ENCODE results near the gene ORAI2. TPM values are rescaled to one million over a fixed set of nuclear protein-coding genes. Genes with fewer than 3 reads are reported as not detected.

ORAI2 gene
- total and polyA plus RNA-seq, 2 donors (not counting 1 experiment from before 2014, with no cell fraction given), result 20.3 to 26.6 TPM

DNA sequence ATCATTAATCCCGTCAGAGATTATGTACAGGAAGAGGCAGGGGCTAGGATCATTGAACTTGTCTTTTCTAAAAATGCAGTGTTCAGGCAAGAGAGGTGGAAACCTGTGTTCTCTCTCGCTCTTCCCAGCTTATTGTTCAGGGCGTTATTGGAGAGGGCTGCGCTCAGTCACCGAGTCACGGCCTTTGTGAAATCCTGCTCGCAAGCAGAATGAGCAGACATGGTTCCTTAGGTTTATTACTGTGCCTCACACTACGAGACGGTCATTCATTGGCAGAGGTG lies 37.8 kb upstream of the ORAI2 start:
- Histone ChIP-seq H3K9me3 (ENCODE audit: control insufficient read depth, insufficient read depth, low read depth, low read length) (no peaks in the 10 kb centered on the region), H3K4me3 (replicated peaks in 1 of 4; ENCODE audit: control extremely low read depth in 1 of 4, insufficient read depth in 1 of 4, low read depth in 3 of 4, low read length in 4 of 4) (peak overlapping the region; percentile 92 to 99 (median 95)), H2AFZ (ENCODE audit: low read length) (peak overlapping the region; percentile 61), H3K27me3 (ENCODE audit: control insufficient read depth, insufficient read depth, low read length) (no peaks in the 10 kb centered on the region), H3K79me2 (ENCODE audit: control insufficient read depth, insufficient read depth, low read length) (peaks cover 13% of the 10 kb centered on the region), H3K27ac (ENCODE audit: insufficient read depth, low read length) (peak overlapping the region; percentile 84), H3K4me2 (ENCODE audit: extremely low read depth, insufficient read depth, low read length) (peak overlapping the region; percentile 82), H3K9ac (ENCODE audit: insufficient read depth, low read length) (peak overlapping the region; percentile 87), H3K4me1 (ENCODE audit: control insufficient read depth, extremely low read depth, insufficient read depth, low read length) (peaks cover 3% of the 10 kb centered on the region), H3K36me3 (ENCODE audit: control insufficient read depth, insufficient read depth, low read length) (peaks cover 10% of the 10 kb centered on the region), H4K20me1 (ENCODE audit: control insufficient read depth, extremely low read depth, insufficient read depth, low read length) (no peaks in the 10 kb centered on the region)
- no peak for DNase-seq (ENCODE audit: low read depth in 2 of 2)
- TF ChIP-seq EZH2 (IDR thresholded peaks at IDR 0.05; ENCODE audit: low read length, missing control alignments), result no peak
- TF ChIP-seq, protein P1, sequence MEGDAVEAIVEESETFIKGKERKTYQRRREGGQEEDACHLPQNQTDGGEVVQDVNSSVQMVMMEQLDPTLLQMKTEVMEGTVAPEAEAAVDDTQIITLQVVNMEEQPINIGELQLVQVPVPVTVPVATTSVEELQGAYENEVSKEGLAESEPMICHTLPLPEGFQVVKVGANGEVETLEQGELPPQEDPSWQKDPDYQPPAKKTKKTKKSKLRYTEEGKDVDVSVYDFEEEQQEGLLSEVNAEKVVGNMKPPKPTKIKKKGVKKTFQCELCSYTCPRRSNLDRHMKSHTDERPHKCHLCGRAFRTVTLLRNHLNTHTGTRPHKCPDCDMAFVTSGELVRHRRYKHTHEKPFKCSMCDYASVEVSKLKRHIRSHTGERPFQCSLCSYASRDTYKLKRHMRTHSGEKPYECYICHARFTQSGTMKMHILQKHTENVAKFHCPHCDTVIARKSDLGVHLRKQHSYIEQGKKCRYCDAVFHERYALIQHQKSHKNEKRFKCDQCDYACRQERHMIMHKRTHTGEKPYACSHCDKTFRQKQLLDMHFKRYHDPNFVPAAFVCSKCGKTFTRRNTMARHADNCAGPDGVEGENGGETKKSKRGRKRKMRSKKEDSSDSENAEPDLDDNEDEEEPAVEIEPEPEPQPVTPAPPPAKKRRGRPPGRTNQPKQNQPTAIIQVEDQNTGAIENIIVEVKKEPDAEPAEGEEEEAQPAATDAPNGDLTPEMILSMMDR (conservative IDR thresholded peaks at IDR 0.05 in 1 of 2, IDR thresholded peaks at IDR 0.05 in 1 of 2; ENCODE audit: low read depth in 1 of 2, low read length in 2 of 2), result no peak

DNA sequence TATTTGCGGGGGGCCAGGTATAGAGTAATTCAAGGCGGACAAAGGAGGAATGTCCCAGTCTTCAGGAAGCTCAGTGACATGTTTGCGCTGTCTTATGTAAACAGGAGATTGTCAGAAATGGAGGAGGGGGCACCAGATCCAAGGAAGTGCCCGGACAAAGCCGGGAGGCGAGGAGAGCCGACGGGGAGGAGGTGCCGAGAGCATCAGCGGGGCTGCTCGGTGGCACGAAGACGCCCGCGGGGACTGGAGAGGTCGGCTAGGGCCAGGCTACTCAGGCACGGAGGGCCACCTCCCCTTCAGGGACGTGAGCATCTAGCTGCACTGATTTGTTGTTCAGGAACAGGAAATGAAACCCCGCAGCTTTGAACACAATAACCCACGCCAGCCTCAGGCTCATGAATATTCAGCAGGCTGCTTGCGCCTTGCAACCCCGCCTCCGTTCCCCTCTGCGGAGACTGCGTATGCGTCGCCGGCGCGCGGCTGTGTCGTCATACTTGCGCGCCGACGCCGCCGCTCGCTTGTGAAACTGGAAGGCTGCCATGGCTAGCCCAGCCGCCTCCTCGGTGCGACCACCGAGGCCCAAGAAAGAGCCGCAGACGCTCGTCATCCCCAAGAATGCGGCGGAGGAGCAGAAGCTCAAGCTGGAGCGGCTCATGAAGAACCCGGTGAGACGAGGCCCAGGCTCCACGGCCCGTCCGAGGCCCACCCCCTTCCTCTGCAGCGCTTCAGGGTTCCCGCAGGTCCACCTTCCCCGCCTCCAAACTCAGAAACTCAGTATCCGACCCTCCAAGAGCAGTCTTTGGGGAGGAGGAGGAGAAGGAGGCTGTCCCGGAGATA lies 37.3 kb upstream of the ORAI2 start, which contains the start of gene PRKRIP1:
Gene PRKRIP1, plus strand, starts transcription at position 491 of the 837 bp plus-strand sequence. Its CDS starts 49 bp downstream, at position 540.
- Histone ChIP-seq H3K79me2 (ENCODE audit: control insufficient read depth, insufficient read depth, low read length) (peaks cover 13% of the 10 kb centered on the region), H3K4me3 (replicated peaks in 1 of 4; ENCODE audit: control extremely low read depth in 1 of 4, insufficient read depth in 1 of 4, low read depth in 3 of 4, low read length in 4 of 4) (peak within 1 kb of the TSS; percentile 92 to 99 (median 95)), H3K27ac (ENCODE audit: insufficient read depth, low read length) (peak within 1 kb of the TSS; percentile 84), H2AFZ (ENCODE audit: low read length) (peak within 1 kb of the TSS; percentile 81), H4K20me1 (ENCODE audit: control insufficient read depth, extremely low read depth, insufficient read depth, low read length) (no peaks in the 10 kb centered on the region), H3K4me2 (ENCODE audit: extremely low read depth, insufficient read depth, low read length) (peak within 1 kb of the TSS; percentile 91), H3K9ac (ENCODE audit: insufficient read depth, low read length) (peak within 1 kb of the TSS; percentile 87), H3K27me3 (ENCODE audit: control insufficient read depth, insufficient read depth, low read length) (no peaks in the 10 kb centered on the region), H3K4me1 (ENCODE audit: control insufficient read depth, extremely low read depth, insufficient read depth, low read length) (peaks cover 3% of the 10 kb centered on the region), H3K36me3 (ENCODE audit: control insufficient read depth, insufficient read depth, low read length) (peaks cover 10% of the 10 kb centered on the region), H3K9me3 (ENCODE audit: control insufficient read depth, insufficient read depth, low read depth, low read length) (no peaks in the 10 kb centered on the region)
- DNase-seq (ENCODE audit: low read depth in 2 of 2), result peak; percentile 92 to 94
- TF ChIP-seq, protein P1 (conservative IDR thresholded peaks at IDR 0.05 in 1 of 2, IDR thresholded peaks at IDR 0.05 in 1 of 2; ENCODE audit: low read depth in 1 of 2, low read length in 2 of 2), result no peak
- TF ChIP-seq EZH2 (IDR thresholded peaks at IDR 0.05; ENCODE audit: low read length, missing control alignments), result no peak

DNA sequence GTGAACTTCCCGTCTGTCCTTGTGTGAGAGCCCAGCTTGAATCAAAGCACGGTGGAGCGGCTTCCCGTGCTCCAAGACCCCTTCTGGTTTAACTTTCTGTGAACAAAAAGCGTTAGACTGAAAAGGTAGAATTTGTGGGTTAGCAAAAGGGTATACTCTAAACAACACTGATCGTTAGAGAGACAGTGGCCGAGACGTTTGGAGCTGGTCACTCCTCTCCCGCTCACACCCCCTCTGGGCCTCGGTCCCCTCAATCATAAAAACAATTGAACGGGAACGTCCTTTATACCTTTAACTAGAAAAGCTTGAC lies 36.7 kb upstream of the ORAI2 start:
- peak overlapping the region; percentile 84 for H3K27ac ChIP-seq (ENCODE audit: insufficient read depth, low read length)
- H2AFZ ChIP-seq (ENCODE audit: low read length), result peak overlapping the region; percentile 81
- H3K9me3 ChIP-seq (ENCODE audit: control insufficient read depth, insufficient read depth, low read depth, low read length), result no peaks in the 10 kb centered on the region
- H3K27me3 ChIP-seq (ENCODE audit: control insufficient read depth, insufficient read depth, low read length), result no peaks in the 10 kb centered on the region
- TF ChIP-seq EZH2 (IDR thresholded peaks at IDR 0.05; ENCODE audit: low read length, missing control alignments), result no peak
- TF ChIP-seq, protein P1 (conservative IDR thresholded peaks at IDR 0.05 in 1 of 2, IDR thresholded peaks at IDR 0.05 in 1 of 2; ENCODE audit: low read depth in 1 of 2, low read length in 2 of 2), result no peak
- peak overlapping the region; percentile 91 for H3K4me2 ChIP-seq (ENCODE audit: extremely low read depth, insufficient read depth, low read length)
- no peak for DNase-seq (ENCODE audit: low read depth in 2 of 2)
- H3K4me1 ChIP-seq (ENCODE audit: control insufficient read depth, extremely low read depth, insufficient read depth, low read length), result peaks cover 3% of the 10 kb centered on the region
- H3K9ac ChIP-seq (ENCODE audit: insufficient read depth, low read length), result peak overlapping the region; percentile 87
- H3K36me3 ChIP-seq (ENCODE audit: control insufficient read depth, insufficient read depth, low read length), result peaks cover 9% of the 10 kb centered on the region
- H3K79me2 ChIP-seq (ENCODE audit: control insufficient read depth, insufficient read depth, low read length), result peaks cover 13% of the 10 kb centered on the region
- no peaks in the 10 kb centered on the region for H4K20me1 ChIP-seq (ENCODE audit: control insufficient read depth, extremely low read depth, insufficient read depth, low read length)
- H3K4me3 ChIP-seq (replicated peaks in 1 of 4; ENCODE audit: control extremely low read depth in 1 of 4, insufficient read depth in 1 of 4, low read depth in 3 of 4, low read length in 4 of 4), result peak overlapping the region; percentile 92 to 99 (median 95)
